NCI-H1105 treated with DMSO at 0.1 percent for 48 hours (cell line): ENCODE results near the gene PTPN7.
"Not testable (repeated sequence)": the region's sequence is repeated elsewhere in the genome, so short reads cannot be mapped to it uniquely, and the experiment has no call there.

Experiments
- DNase-seq: peaks from one replicate; lab custom pipeline; 2025; lab: John Stamatoyannopoulos, UW

The PTPN7 gene

GRCh38 chr1:202189918-202190715, 29.7 kb upstream of the PTPN7 start:
- DNase-seq: no peak

DNA sequence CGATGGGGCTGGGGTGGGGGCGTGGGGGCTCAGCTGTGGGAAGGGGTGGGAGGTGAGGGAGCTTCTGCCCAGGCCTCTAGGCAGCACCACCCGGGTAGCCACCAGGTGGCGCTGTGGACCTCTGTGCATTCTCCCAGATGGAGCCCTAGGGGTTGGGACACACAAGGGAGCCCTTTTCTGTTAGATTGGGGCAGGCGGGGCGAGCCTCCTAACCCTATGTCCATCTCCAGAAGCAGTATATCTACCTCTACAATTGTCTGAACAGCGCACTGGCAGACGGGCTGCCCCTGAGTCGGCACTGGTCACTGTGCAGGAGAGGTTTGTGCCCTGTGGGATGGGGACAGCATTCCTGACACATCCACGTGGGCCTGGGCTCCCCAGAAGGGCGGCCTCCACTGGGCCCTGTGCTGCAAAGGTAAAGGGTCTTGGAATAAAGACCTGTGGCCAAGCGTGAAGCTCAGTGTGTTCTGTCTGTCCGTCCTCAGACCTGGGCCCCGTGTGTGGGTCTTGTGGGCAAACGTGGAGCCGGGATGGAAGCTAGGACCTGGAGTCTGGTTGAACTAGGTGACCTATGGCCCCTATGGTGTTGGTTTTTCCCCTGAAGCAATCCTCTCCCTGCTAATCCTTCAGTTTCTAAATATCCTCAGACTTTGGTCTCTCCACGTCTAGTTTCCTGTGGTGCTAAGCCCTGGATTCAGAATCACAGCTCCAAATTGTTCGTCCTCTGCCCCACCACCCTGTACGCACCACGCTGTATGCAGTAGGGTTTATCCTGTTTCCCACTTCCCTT, 28.8 kb upstream of the PTPN7 start:
- DNase-seq: peak; percentile 39

- DNase-seq: no peak
These were observed 27.4 kb upstream of the PTPN7 start for GRCh38 chr1:202187697-202188407.

- no peak for DNase-seq
These were observed 26.8 kb upstream of the PTPN7 start for GRCh38 chr1:202187041-202187671.

GRCh38 chr1:202186327-202186726, 25.9 kb upstream of the PTPN7 start:
- DNase-seq: no peak

DNA sequence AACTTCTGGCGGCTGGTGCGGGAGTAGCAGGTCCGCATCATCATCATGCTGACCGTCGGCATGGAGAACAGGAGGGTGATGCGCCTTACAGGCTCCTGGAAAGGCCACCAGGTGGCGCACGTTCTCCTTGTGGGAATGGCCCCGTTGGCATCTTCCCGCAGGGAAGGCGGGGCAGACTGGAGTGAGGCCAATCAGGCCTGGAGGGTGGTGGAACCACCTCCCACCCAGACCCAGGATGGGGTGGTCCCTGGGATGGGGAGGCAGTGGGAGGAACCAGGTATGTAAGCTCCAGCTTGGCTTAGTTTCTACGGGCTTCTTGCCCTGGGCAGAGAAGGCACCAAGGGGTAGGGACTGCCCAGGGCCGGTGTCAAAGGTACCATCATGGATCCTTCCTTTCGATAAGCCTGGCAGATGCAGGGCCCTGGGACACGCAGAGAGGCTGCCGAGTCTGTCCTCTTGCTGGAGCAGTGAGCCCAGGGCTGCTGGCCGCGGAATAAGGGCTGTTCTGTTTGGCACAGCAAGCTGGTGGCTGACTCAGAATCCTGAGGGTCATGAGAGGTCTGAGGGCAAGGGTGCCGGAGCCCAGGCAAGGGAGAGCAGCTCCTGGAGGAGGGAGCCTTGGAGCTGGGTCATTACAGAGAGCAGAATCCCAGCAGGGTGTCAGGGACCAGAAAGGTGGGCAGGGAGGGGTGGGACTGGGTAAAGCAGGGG, 24.5 kb upstream of the PTPN7 start:
- DNase-seq: peak; percentile 84

GRCh38 chr1:202182040-202182877, 21.9 kb upstream of the PTPN7 start:
- no peak for DNase-seq

GRCh38 chr1:202181586-202181985, 21.2 kb upstream of the PTPN7 start:
- no peak for DNase-seq

DNA sequence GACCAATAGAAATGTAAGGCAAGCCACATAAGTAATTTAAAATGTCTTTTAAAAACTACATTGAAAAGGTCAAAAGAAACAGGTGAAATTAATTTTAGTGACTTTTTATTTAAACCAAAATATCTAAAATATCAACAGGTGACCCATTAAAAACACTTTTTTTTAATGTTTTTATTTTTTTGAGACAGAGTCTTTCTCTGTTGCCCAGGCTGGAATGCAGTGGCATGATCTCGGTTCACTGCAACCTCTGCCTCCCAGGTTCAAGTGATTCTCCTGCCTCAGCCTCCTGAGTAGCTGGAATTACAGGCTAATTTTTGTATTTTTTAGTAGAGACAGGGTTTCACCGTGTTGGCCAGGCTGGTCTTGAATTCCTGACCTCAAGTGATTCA, 20.3 kb upstream of the PTPN7 start:
- not testable (repeated sequence) for DNase-seq

DNA sequence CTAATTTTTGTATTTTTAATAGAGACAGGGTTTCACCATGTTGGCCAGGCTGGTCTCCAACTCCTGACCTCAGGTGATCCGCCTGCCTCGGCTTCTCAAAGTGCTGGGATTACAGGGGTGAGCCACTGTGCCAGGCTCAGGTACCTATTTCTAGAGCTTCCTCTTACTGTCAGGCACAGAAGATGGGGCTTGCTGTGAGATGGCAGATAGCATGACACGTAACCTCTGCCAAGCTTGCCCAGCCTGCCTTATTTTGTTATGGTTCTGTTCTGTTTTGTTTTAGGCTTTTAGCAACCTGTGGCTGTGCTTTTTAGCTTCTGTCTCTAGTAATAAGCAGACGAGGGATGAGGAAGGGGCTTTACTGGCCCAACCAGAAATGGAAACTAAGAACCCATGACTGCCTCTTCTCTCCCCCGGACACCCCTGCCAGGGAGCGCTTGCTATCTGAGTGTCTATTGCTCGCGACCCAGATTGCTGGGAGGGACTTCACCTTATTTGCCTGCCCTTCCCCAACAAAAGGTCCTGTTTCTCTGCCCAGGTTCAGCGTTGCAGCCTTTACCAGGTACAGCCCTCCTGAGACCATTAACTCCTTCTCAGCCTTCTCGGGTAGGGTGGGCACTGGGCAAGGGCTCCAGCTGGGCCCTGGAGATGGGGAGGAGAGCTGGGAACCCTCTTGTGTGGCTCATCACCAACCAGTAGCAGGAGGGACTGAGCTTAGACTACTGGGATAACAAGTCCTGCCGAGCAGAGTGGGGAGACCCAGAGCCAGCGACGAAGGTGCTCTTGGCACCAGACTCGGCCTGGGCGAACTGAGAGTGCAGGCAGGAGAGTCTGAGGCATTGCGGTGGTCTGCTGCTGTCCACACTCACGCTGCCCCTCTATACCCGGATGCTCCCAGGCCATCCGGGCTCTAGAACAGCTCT, 19.7 kb upstream of the PTPN7 start:
- no peak for DNase-seq

GRCh38 chr1:202176949-202177927, 16.8 kb upstream of the PTPN7 start:
- DNase-seq: no peak

DNA sequence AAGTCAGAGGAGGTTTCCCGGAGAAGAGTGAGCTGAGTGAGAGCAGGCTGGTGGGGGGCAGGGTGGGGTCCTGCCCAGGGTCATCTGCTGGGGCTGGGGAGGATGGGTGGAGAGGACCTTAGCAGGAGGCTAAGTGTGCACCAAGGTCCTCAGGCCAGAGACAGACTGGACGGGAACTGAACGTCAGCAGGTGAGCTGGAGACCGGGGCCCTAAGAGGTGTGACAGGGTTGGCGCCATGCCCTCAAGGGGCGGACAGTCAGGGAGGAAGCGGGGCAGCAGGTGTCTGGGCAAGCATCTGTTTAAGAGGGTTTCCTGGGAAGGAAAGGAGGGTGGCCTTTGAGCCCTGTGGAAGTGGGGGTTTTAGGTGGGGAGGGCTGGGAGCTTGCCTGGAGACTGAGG, 13.6 kb upstream of the PTPN7 start:
- DNase-seq: no peak

DNA sequence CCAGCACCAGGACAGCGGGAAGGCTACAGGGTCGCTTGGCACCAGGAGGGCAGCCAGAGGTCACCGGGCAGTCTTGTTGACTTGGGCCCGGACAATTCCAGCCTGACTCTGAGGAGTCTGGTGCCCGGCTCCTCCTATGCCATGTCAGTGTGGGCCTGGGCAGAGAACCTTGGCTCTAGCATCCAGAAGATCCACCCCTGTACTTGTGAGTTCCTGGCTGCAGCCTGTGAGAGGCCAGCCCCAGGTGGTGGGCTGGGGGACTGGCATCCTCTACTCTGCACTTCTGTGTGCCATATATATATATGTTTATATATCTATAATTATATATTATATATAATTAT, 11.6 kb upstream of the PTPN7 start:
- DNase-seq: no peak

DNA sequence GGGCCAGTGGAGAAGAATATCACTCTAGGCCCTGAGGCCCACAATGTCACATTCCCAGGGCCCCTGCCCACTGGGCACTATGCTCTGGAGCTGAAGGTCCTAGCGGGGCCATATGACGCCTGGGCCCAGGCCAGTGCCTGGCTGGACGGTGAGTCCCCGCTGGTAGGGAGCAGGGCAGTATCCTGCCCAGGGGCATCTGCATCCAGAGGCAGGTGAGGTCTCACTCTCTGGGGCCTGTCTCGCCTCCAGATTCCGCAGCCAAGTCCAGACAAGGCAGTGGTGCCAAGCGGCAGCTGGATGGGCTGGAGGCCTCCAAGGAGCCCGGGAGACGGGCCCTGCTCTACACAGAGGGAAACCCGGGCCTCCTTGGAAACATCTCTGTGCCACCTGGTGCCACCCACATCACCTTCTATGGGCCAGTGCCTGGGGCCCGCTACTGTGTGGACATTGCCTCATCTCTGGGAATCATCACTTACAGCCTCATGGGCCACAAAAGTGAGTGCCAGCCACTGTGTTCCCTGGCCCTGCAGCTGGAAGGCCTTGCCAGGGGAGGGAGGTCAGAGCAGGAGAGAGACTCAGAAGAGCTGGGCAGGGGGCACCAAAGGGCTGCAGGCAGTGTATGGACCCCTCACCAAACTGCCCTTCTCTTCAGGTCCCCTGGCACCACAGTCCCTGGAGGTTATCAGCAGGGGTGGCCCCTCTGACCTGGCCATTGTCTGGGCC, 11.1 kb upstream of the PTPN7 start:
- DNase-seq: no peak

DNA sequence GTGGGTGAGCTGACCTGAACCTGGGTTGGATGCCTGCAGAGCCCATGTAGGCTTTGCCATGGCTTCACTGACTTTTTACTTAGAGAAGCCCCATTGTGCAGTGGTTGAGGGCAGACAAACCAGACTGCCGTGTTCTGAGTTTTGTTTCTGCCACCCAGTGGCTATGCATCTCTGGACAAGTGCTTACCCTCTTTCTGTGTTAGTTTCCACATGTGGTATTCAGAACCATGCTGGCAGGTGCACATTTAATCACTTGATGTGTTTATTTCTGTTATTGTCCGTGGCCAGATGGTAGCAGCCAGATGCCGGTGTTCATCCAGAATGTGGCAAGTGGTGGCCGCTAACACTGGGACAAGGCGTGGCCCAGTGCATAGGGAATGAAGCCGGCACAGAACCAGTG, 10.3 kb upstream of the PTPN7 start:
- no peak for DNase-seq

DNA sequence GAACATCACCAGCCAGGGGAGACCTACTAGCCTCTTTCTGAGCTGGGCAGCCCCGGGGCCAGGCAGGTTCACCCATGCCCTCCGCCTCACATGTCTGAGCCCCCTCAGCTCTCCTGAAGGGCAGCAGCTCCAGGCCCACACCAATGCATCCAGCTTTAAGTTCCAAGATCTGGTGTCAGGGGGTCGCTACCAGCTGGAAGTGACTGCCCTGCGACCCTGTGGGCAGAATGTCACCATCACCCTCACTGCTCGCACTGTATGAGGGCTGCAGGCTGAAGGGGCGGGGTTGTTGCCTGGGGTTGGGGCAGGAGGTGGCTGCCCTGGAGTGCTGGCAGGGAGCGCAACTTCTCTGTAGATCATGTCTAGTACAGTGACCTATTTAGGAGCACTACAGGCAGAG, 8.5 kb upstream of the PTPN7 start:
- no peak for DNase-seq

GRCh38 chr1:202167708-202168415, 7.5 kb upstream of the PTPN7 start:
- peak; percentile 48 for DNase-seq
